Activated CD4-positive, alpha-beta T cell treated with anti-CD3 and anti-CD28 coated beads, Interleukin-2, amount 50 U/mL, for 16 hours (primary cell): ENCODE data around the gene SLC16A5.
"Not testable (repeated sequence)": the region's sequence is repeated elsewhere in the genome, so short reads cannot be mapped to it uniquely, and the experiment has no call there.

Experiments
- DNase-seq: peaks from one replicate; pipeline ENCODE4 v3.0.0-alpha.2; 2020

The SLC16A5 gene

DNA sequence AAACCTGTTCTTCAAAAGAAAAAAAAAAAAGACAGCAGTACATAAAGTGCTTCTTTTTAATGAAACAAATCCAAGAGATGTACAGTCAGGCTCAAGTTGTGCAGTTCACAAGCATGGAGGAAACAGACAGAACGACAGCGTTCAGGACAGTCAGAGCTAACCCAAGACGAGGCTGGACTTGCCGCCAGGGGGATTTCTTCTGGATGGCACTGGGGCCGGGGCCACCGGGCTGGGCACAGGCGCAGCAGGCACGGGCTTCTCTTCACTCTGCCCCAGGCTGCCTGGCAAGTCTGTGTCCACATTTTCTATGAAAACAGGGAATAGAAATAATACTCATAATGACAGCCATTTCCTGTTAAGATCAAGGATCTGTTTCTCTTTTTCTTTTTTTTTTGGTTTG is 48.2 kb downstream of the SLC16A5 start:
- DNase-seq, result no peak

DNA sequence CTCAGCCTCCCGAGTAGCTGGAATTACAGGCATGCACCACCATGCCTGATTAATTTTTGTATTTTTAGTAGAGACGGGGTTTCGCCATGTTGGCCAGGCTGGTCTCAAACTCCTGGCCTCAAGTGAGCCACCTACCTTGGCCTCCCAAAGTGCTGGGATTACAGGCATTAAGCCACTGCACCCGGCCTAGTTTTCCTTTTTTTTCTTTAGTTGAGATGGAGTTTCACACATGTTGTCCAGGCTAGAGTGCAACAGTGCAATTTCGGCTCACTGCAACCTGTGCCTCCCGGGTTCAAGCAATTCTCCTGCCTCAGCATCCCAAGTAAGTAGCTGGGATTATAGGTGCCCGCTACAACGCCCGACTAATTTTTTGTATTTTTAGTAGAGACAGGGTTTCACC is 50.0 kb downstream of the SLC16A5 start:
- DNase-seq, result not testable (repeated sequence)

DNA sequence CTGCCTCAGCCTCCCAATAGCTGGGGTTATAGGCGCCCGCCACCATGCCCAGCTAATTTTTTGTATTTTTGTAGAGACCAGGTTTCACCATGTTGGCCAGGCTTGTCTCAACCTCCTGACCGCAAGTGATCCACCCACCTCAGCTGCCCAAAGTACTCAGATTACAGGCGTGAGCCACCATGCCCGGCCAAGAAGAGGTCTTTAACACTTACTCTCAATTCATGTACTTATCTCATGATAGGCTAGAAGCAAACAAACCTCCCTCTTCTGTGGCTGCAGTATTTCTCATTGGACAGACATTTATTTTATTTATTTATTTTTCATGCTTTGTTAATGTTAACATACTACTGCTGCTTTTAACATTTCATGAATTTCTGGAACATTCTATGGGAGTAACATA is 50.8 kb downstream of the SLC16A5 start:
- DNase-seq, result no peak

DNA sequence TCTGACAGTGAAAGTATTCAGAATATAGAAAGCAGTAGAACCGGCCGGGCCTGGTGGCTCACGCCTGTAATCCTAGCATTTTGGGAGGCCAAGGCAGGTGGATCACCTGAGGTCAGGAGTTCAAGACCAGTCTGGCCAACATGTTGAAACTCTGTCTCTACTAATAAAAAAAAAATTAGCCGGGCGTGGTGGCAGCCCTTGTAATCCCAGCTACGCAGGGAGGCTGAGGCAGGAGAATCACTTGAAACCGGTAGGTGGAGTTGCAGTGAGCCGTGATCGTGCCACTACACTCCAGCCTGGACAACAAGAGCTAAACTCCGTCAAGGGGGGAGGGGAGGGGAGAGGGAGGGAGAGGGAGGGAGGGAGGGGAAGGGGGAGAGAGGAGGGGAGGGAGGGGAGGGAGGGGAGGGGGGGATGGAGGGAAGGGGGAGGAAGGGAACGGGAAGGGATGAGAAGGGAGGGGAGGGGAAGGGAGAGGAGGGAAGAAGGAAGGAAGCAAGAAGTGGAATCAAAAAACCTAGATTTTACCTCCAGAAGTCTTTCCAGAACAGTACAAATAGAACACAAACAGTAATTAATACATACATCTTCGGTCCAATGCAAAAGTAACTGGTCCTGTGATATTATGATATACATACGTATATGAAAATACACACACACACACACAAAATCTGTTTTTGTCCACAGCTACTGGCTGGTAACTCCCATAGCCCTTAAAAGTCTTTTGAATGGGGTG is 54.6 kb downstream of the SLC16A5 start:
- DNase-seq, result no peak

DNA sequence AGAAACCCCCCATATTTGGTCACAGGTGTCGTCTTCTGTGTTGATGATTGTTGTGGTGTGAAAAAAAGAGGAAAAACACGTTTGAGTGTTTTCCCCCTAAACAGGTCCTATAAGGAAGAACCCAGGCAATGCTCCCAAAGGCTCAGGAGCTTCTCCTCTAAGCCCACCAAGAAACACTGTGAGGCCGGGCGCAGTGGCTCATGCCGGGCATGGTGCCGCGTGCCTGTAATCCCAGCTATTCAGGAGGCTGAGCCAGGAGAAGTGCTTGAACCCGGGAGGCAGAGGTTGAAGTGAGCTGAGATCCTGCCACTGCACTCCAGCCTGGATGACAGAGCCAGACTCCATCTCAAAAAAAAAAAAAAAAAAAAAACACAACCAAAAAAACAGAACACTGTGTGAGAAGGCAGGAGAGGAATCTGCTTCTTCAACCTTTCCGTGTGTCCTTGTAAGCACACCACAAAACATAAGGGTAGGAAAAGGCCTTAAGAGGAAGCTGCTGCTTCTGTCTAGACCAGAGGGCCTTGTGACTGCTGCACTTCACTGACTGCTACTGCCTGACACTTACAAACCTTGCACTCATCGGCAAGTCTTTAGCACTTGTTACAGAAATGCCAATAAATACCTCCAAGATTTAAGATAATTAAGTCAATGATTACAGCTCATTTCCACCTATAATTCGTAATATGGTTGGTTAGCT is 57.2 kb downstream of the SLC16A5 start:
- DNase-seq, result no peak

DNA sequence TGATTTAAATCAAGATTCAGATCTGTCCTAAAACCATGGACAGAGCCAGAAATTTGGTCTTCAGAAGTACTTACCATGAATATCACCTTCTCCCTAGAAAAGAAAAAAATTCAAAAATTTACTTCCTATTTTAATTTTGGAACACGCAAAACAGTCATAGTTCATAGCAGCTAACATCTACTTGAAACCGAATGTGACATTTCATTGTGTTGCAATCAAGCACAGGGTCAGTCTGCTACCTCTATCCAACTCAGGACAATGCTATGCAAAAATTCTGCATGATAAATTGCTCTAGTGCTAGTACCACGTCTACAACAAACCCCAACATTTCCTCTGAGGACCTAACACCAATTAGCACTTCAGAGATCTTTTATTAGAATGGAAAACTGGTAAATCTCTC is 58.8 kb downstream of the SLC16A5 start:
- no peak for DNase-seq

DNA sequence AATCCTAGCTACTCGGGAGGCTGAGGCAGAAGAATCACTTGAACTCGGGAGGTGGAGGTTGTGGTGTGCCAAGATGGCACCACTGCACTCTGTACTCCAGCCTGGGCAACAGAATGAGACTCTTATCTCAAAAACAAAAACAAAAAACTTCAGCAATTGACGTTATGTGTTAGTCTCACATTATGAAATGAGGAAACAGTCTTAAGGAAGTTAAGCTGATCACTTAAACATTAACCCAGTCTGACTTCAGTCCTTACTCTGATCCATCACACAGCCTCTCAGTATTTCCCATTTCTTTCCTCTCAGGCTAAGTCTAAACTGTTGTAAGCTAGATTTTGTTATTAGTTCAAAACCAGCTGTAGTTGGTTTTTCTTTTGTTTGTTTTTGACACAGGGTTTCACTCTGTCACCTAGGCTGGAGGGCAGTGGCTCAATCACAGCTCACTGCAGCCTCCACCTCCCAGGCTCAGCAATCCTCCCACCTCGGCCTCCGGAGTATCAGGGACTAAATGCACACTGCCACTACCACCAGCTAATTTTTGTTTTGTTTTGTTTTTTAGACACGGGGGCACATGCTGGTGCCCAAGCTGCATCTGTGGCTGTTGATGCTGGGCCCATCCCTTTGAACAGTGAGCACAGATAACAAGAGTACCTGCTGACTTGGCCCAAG is 60.3 kb downstream of the SLC16A5 start:
- DNase-seq, result no peak

DNA sequence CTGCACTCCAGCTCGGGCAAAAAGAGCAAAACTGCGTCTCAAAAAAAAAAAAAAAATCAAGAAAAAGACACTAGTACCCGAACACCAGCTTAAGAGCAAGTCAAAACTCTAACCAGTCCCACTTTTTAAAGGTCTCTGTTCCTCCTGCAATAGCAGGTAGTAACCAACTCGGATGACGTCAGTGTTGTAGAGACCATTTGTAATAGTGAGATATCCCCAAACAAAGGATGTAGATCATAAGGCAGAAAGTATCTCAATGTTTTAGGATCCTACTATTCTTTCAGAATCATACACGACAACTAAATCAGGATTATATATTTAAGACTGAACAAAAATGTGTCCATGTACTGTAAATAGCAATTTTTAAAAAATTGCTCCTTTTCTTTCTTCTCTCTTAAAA is 64.2 kb downstream of the SLC16A5 start:
- DNase-seq, result no peak

DNA sequence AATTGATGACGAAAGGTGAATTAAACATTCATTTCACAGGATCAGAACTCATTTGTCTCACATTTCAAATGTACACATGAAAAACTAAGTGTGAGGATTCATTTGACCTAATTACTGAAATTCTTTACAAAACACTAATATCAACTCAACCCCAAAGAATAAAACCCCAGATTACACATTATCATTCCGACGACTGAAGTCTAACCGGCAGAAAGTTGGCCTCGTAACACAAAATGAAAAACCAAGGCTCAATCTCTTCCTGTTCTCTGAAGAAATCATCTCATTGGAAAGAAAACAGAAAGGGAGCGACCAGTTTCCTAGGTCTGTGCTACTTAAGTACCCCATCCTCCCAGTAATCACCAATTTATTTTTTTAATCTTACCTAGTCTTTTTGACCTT is 64.8 kb downstream of the SLC16A5 start:
- DNase-seq, result no peak

DNA sequence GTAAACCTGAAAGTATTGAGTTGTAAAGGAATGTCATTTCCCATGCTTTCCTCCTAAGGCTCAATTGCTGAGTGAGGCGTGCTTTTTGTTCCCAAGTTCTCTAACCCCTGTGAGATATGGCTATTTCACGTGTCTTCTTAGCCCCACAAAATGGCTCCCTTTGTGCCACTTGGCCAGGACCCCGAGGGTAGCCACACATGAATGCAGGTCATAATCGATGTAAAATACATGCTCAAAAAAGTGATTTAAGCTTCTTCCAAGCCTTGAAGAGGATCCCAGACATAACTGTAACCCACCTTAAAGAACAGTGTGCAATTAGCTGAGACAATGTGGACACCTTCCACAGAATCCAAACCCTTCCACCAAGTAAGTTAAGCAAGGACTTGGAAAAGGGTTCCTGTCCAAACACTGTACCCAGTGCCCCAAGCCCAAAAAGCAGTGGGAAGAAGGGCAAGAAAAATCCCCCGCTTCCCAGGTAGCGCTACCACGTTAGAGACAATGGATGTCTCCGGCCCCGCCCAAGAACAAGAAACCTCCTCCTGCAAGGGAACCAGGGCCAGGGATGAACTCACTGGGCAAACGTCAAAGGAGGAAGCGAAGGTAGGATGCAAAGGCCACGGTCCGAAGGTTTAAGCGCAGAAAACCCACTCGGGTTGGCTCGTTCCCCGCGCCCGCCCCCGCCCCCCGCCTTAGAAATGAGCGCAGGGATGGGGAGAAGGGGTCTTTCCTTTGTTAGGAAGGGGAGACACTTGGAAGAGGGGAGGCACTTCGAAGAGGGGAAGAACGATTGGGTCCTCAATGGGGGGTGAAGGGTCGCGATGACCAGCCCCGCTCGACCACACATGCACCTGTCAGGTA is 65.4 kb downstream of the SLC16A5 start:
- DNase-seq, result peak; percentile 51

DNA sequence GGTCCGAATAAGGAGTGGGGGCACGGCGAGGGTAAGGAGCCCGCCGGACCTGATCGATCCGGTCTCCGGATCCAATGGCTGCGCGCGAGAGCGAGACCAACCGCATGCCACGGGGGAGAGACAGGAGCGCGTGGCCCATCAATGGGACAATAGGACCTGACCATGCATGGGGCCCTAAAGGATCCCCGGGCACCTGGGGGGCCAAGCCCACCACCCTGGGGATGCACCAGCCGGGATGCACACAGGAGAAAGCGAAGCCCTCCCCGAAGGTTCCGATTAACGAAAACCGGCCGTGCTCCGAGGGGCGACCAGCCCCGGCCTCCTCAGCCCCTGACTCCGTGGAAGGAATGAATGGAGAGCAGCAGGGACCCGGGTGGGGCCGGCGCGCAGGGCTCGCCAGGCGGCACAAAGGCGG is 66.0 kb downstream of the SLC16A5 start:
- peak; percentile 35 for DNase-seq

DNA sequence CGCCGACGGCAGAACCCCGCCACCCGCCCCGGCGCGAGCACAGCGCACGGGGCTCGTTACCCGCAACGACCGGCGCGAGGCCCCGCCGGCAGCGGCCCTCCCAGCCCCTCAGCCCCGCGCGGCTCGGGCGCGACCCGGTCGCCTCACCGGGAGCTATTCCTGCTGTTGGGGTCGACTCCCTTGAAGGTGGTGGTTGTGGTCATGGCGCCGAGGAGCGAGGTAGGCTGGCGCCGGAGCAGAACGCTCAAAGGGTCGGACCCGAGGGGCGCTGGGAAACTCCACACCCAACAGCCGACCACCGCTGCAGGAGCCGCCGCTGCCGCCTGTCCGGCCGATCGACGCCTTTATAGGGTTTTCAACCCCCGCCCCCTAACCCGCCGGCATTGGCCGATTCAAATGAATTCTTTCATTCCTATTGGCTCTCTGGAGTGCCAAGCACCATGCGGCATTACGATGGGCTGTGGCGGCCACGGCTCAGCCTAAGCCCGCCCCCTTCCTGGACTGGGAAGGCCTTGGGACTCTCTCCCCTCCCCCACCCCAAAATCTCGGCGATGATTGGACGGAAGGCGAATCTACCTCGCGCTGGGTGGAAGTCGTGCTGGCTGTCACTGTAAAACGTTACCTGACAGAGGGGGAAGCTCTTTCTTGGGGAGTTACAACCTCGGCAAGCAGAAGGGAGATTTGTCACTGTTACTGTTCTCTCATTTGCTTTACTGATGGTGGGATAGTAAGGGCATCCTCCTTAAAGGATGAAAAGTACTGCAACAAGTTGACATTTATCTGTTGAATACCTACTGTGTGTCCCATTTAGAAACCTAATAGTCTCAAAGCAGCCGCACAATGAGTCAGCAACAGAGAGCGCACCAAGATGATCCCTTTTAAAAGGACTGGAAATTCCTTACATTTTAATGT is 66.7 kb downstream of the SLC16A5 start, which contains the start of gene JPT1:
TSS of gene JPT1 (minus strand) at position 318 of the 912 bp plus-strand sequence. CDS start at position 203, 115 bp downstream.
- DNase-seq, result peak; percentile 100

DNA sequence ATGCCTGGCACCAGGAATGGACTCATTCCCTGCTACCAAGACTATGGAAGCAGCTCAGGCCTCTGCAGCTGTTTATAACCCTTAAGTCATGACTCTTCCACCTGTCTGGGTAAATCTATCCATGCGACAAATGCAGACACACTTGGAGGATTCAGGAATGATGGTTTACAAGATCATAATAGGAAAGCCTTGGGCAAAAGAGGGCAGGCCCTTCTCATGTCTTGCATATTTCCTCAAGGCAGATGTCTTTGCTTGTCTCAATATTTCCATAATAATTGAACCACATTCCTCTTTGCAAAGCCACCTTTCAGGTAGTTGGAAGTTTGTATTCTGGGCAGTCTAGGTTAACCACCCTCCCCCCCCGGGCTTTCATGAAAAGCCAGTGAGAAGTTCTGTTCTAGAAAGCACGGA is 67.4 kb downstream of the SLC16A5 start:
- DNase-seq, result no peak
